A549 (cell line): ENCODE results near the gene AGPAT2. TPM values are rescaled to one million over a fixed set of nuclear protein-coding genes. Genes with fewer than 3 reads are reported as not detected.

Source experiments
- ATAC-seq, 2 experiments: fragments of 200-7000 bp in 1 of 2; fragments of >200 bp in 1 of 2; cut with Nextera tagmentation in 1 of 2; cut with Tn5 transposase in 1 of 2; 3 replicates each; pipeline versions ENCODE4 v1.8.0 to v1.9.1; 2018 to 2020; ENCODE audit warnings: mild to moderate bottlenecking in 1 of 2, moderate library complexity in 1 of 2
- CTCF ChIA-PET: fragments of 300-600 bp; sonication (Branson Sonifier 250); formaldehyde crosslinking; extraction: SDS; loops from one replicate; lab custom pipeline; 2021; ENCODE audit warnings: antibody characterized with exemption, inconsistent platforms; lab: Yijun Ruan, JAX
- POLR2A ChIA-PET: fragments of 350-600 bp; formaldehyde crosslinking; extraction: SDS; loops from one replicate; lab custom pipeline; 2021; ENCODE audit warnings: antibody characterized with exemption, inconsistent platforms; lab: Yijun Ruan, JAX
- DNase-seq, 2 experiments: peaks; one replicate each; pipeline versions ENCODE4 v3.0.0 to v3.0.0-alpha.2; 2011 to 2016; ENCODE audit warnings: low read depth in 1 of 2, low spot score in 1 of 2
- FAIRE-seq: peaks from 2 replicates; lab custom pipeline; 2011; peaks lifted over from hg19 to GRCh38; lab: Jason Lieb, UNC
- H3K27ac ChIP-seq, 2 experiments: fragments of >200 bp; sonication (Bioruptor Twin); formaldehyde crosslinking; 3 replicates each; pipeline ENCODE4 v1.5.1; 2016 to 2017
- H3K4me1 ChIP-seq: fragments of >200 bp; sonication (Bioruptor Twin); formaldehyde crosslinking; 3 replicates; pipeline ENCODE4 v1.6.1; 2016
- H3K4me2 ChIP-seq: fragments of >200 bp; sonication (Bioruptor Twin); formaldehyde crosslinking; 3 replicates; pipeline ENCODE4 v1.6.1; 2016
- H3K4me3 ChIP-seq: fragments of >200 bp; sonication (Bioruptor Twin); formaldehyde crosslinking; 3 replicates; pipeline ENCODE4 v1.5.1; 2016
- H3K9me3 ChIP-seq: fragments of >200 bp; sonication (Bioruptor Twin); formaldehyde crosslinking; 3 replicates; pipeline ENCODE4 v1.6.1; 2016
- BHLHE40 ChIP-seq: IDR thresholded peaks from 2 replicates; pipeline ENCODE4 v1.6.1; 2012; ENCODE audit warnings: low read depth, low read length, inconsistent platforms
- CBX8 ChIP-seq: fragments of 200-600 bp; sonication (generic); IDR thresholded peaks from 2 replicates; pipeline ENCODE4 v1.6.1; 2016
- CEBPB ChIP-seq, 2 experiments: fragments of >200 bp in 1 of 2; sonication (Bioruptor Twin) in 1 of 2; formaldehyde crosslinking in 1 of 2; IDR thresholded peaks; 2 replicates each; pipeline ENCODE4 v1.6.1; 2012 to 2016
- CHD4 ChIP-seq: fragments of 200-600 bp; sonication (generic); IDR thresholded peaks from 2 replicates; pipeline ENCODE4 v1.6.1; 2016; ENCODE audit warnings: antibody characterized with exemption, mild to moderate bottlenecking, borderline replicate concordance
- EHMT2 ChIP-seq: fragments of 200-600 bp; sonication (generic); IDR thresholded peaks from 2 replicates; pipeline ENCODE4 v1.6.1; 2016; ENCODE audit warnings: antibody characterized with exemption, low read depth, mild to moderate bottlenecking, moderate library complexity
- GATA3 ChIP-seq: IDR thresholded peaks from 2 replicates; pipeline ENCODE4 v1.6.1; 2012; ENCODE audit warnings: borderline replicate concordance
- HDAC2 ChIP-seq: fragments of 200-600 bp; sonication (generic); IDR thresholded peaks from 2 replicates; pipeline ENCODE4 v1.6.1; 2016
- HMGXB4 ChIP-seq: fragments of 250-450 bp; sonication (Bioruptor Pico); IDR thresholded peaks from 2 replicates; pipeline ENCODE4 v1.5.0; 2021; ENCODE audit warnings: mild to moderate bottlenecking, moderate library complexity, borderline replicate concordance
- HOXB13 ChIP-seq: fragments of 250-450 bp; sonication (Bioruptor Pico); IDR thresholded peaks from 2 replicates; pipeline ENCODE4 v1.5.0; 2020; ENCODE audit warnings: low read depth, mild to moderate bottlenecking, moderate library complexity
- JUN ChIP-seq, 2 experiments: fragments of >200 bp; sonication (Bioruptor Twin); formaldehyde crosslinking; IDR thresholded peaks; 2 replicates in 1 of 2; 3 replicates in 1 of 2; pipeline ENCODE4 v1.6.1; 2016 to 2017
- NFE2L2 ChIP-seq: fragments of 150-350 bp; conservative IDR thresholded peaks from 2 replicates; pipeline ENCODE4 v1.6.1; 2014; ENCODE audit warnings: low read length
- NPAS2 ChIP-seq: fragments of 250-450 bp; sonication (Bioruptor Pico); IDR thresholded peaks from 2 replicates; pipeline ENCODE4 v1.8.0; 2022; ENCODE audit warnings: mild to moderate bottlenecking, moderate library complexity, borderline replicate concordance
- POLR2A ChIP-seq: IDR thresholded peaks from 2 replicates; pipeline ENCODE4 v1.6.1; 2012; ENCODE audit warnings: mild to moderate bottlenecking, low read length
- POLR2AphosphoS2 ChIP-seq: conservative IDR thresholded peaks from 2 replicates; pipeline ENCODE4 v1.6.1; 2012; ENCODE audit warnings: low read length, improper control_type of control experiment, inconsistent platforms
- RNF2 ChIP-seq: fragments of 200-600 bp; sonication (generic); IDR thresholded peaks from 2 replicates; pipeline ENCODE4 v1.6.1; 2016; ENCODE audit warnings: low read depth, mild to moderate bottlenecking, antibody characterized with exemption, moderate library complexity, borderline replicate concordance
- SMC3 ChIP-seq: fragments of >200 bp; sonication (Bioruptor Twin); formaldehyde crosslinking; IDR thresholded peaks from 3 replicates; pipeline ENCODE4 v1.6.1; 2018; ENCODE audit warnings: inconsistent platforms
- SREBF2 ChIP-seq: fragments of 450-650 bp; IDR thresholded peaks from 2 replicates; pipeline ENCODE4 v1.6.1; 2014; ENCODE audit warnings: mild to moderate bottlenecking, moderate library complexity
- TP53 ChIP-seq: fragments of 250-450 bp; sonication (Bioruptor Pico); IDR thresholded peaks from 2 replicates; pipeline ENCODE4 v1.5.0; 2021; ENCODE audit warnings: mild to moderate bottlenecking, moderate library complexity
- WGBS: methylation state at CpG from one replicate; pipeline ENCODE4 v1.1.6; 2017; ENCODE audit errors: missing lambda C conversion rate; 5-methylcytosine and 5-hydroxymethylcytosine counted together
- polyA plus RNA-seq, 4 experiments: library from polyadenylated mRNA; depleted of rRNA in 3 of 4; stranded (reverse); fragments of >200 nt; fragmentation: RNase III in 1 of 4; extraction: RNeasy Plus Mini Kit Qiagen cat#74134 plus additional on column Dnase treatment in 1 of 4; gene quantifications; 2 replicates in 3 of 4; 3 replicates in 1 of 4; pipeline ENCODE4 v1.2.3, GENCODE V29; 2011 to 2017
- TF ChIP-seq, protein P1 (sequence below): IDR thresholded peaks from 2 replicates; pipeline ENCODE4 v1.6.1; 2012
- TF ChIP-seq, protein P2 (sequence below): fragments of 450-650 bp; IDR thresholded peaks from 2 replicates; pipeline ENCODE4 v1.6.1; 2014; ENCODE audit warnings: antibody characterized with exemption
- TF ChIP-seq, protein P3 (sequence below): IDR thresholded peaks from 2 replicates; pipeline ENCODE4 v1.6.1; 2012

AGPAT2 gene
- polyA plus RNA-seq, 2 of the 4 experiments (the other 2 are of a cell fraction): 32.3 to 49.5 TPM

GRCh38 chr9:136723989-136724388 lies 36.7 kb upstream of the AGPAT2 start (continued):
- no peak for TF ChIP-seq BHLHE40

GRCh38 chr9:136723362-136723976 lies 36.2 kb upstream of the AGPAT2 start:
- FAIRE-seq (no peak), DNase-seq (no peak), ATAC-seq (no peak)
- no peaks in the 10 kb centered on the region for H3K9me3 ChIP-seq
- peaks cover 75% of the 10 kb centered on the region for H3K4me1 ChIP-seq
- no peak overlapping the region for H3K4me3 ChIP-seq
- peak overlapping the region; percentile 97; the same call in 1 of the 3 replicates for H3K4me2 ChIP-seq
- ChIA-PET POLR2A (interaction anchor here (1.2 kb wide), 1 partner anchor 10 kb away, joined by 4 read pairs; no protein-coding TSS in a partner anchor), CTCF (interaction anchor here (1.1 to 1.3 kb wide), 3 partner anchors 47 to 79 kb away, joined by 4 to 6 read pairs (median 5); no protein-coding TSS in a partner anchor)
- peak in 1 of 2 experiments; percentile 35; a peak in 1 of 5 replicates for TF ChIP-seq JUN (IDR thresholded peaks at IDR 0.05)
- TF ChIP-seq, protein P1, sequence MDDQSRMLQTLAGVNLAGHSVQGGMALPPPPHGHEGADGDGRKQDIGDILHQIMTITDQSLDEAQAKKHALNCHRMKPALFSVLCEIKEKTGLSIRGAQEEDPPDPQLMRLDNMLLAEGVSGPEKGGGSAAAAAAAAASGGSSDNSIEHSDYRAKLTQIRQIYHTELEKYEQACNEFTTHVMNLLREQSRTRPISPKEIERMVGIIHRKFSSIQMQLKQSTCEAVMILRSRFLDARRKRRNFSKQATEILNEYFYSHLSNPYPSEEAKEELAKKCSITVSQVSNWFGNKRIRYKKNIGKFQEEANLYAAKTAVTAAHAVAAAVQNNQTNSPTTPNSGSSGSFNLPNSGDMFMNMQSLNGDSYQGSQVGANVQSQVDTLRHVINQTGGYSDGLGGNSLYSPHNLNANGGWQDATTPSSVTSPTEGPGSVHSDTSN: 0 out of 2 replicates have a peak, but pooled peaks have one; percentile 2
- TF ChIP-seq GATA3: peak; percentile 35
- TF ChIP-seq CHD4: no peak
- TF ChIP-seq CEBPB (IDR thresholded peaks at IDR 0.05): 0 out of 4 replicates have a peak, but pooled peaks of 1 of the 2 experiments have one; percentile 22
- TF ChIP-seq HOXB13: no peak
- TF ChIP-seq, protein P2, sequence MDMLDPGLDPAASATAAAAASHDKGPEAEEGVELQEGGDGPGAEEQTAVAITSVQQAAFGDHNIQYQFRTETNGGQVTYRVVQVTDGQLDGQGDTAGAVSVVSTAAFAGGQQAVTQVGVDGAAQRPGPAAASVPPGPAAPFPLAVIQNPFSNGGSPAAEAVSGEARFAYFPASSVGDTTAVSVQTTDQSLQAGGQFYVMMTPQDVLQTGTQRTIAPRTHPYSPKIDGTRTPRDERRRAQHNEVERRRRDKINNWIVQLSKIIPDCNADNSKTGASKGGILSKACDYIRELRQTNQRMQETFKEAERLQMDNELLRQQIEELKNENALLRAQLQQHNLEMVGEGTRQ: no peak
- TF ChIP-seq SMC3: no peak
- 0 out of 2 replicates have a peak, but pooled peaks have one; percentile 0 for TF ChIP-seq POLR2A
- 81% methylated on average over 6 of the region's 32 CpGs for WGBS
- H3K27ac ChIP-seq: no peak overlapping the region

GRCh38 chr9:136722969-136723356 lies 35.7 kb upstream of the AGPAT2 start:
- peak in 1 of 2 experiments; percentile 29; a peak in 2 of 5 replicates for TF ChIP-seq JUN (IDR thresholded peaks at IDR 0.05)
- TF ChIP-seq TP53: no peak
- TF ChIP-seq POLR2A: peak; percentile 16; the same call in 1 of the 2 replicates
- TF ChIP-seq HDAC2: no peak
- TF ChIP-seq, protein P3, sequence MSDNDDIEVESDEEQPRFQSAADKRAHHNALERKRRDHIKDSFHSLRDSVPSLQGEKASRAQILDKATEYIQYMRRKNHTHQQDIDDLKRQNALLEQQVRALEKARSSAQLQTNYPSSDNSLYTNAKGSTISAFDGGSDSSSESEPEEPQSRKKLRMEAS: 0 out of 2 replicates have a peak, but pooled peaks have one; percentile 25
- no peak for TF ChIP-seq GATA3
- TF ChIP-seq NPAS2 (CRISPR knock-in tag): no peak
- no peak for TF ChIP-seq EHMT2
- no peak for TF ChIP-seq RNF2
- TF ChIP-seq HMGXB4 (CRISPR knock-in tag): no peak
- no peak for TF ChIP-seq SREBF2
- TF ChIP-seq CBX8: no peak
- no peak for TF ChIP-seq NFE2L2
- TF ChIP-seq POLR2AphosphoS2: no peak
- ChIA-PET POLR2A (interaction anchor here (1.2 kb wide), 1 partner anchor 10 kb away, joined by 4 read pairs; no protein-coding TSS in a partner anchor), CTCF (interaction anchor here (1.0 to 1.3 kb wide), 3 partner anchors 22 to 78 kb away, joined by 3 to 6 read pairs (median 5); no protein-coding TSS in a partner anchor)
- Histone ChIP-seq H3K4me3 (no peak overlapping the region), H3K9me3 (no peaks in the 10 kb centered on the region), H3K4me2 (no peak overlapping the region), H3K27ac (no peak overlapping the region), H3K4me1 (peaks cover 75% of the 10 kb centered on the region)
- ATAC-seq (peak in 1 of 2 experiments; percentile 1; a peak in 1 of 6 replicates), DNase-seq (peak in 1 of 2 experiments; percentile 53), FAIRE-seq (no peak)
- 81% methylated on average over 17 of the region's 24 CpGs for WGBS
